Heart right ventricle (tissue), 16 donors: Measurements from ENCODE around the gene MYH9. TPM values are rescaled to one million over a fixed set of nuclear protein-coding genes. Genes with fewer than 3 reads are reported as not detected.

ENCODE experiments used
- ATAC-seq, 8 donors: fragments of 200-7000 bp; cut with Tn5 transposase; one replicate each; pipeline ENCODE4 v1.9.1; 2020; ENCODE audit warnings: mild to moderate bottlenecking in 8 of 8, moderate library complexity in 8 of 8, moderate number of reproducible peaks in 1 of 8
- DNase-seq, 2 donors: peaks; one replicate each; pipeline ENCODE4 v3.0.0-alpha.2; 2020
- H3K27ac ChIP-seq, 10 donors: fragments of 200-600 bp; sonication (generic) in 2 of 10; one replicate each; pipeline versions ENCODE4 v1.5.0 to v1.8.0; 2020 to 2022; ENCODE audit warnings: mild to moderate bottlenecking in 3 of 10
- H3K27me3 ChIP-seq, 7 donors: fragments of 200-600 bp; one replicate each; pipeline ENCODE4 v1.8.0; 2021 to 2022; ENCODE audit warnings: mild to moderate bottlenecking in 2 of 7
- H3K36me3 ChIP-seq, 9 donors: fragments of 200-600 bp; sonication (generic) in 1 of 9; one replicate each; pipeline versions ENCODE4 v1.5.0 to v1.8.0; 2020 to 2022; ENCODE audit warnings: mild to moderate bottlenecking in 2 of 9
- H3K4me1 ChIP-seq, 9 donors: fragments of 200-600 bp; sonication (generic) in 1 of 9; one replicate each; pipeline versions ENCODE4 v1.5.0 to v1.8.0; 2020 to 2022; ENCODE audit warnings: mild to moderate bottlenecking in 4 of 9
- H3K4me3 ChIP-seq, 10 donors: fragments of 200-600 bp; sonication (generic) in 2 of 10; one replicate each; pipeline versions ENCODE4 v1.5.0 to v1.8.0; 2020 to 2022; ENCODE audit warnings: mild to moderate bottlenecking in 7 of 10, moderate library complexity in 2 of 10
- H3K9me3 ChIP-seq, 11 donors: fragments of 200-600 bp in 10 of 11; sonication (generic) in 2 of 11; one replicate each; pipeline versions ENCODE4 v1.5.0 to v1.8.0; 2013 to 2022; ENCODE audit warnings: mild to moderate bottlenecking in 2 of 11, control low read depth in 1 of 11, moderate library complexity in 1 of 11
- CTCF ChIP-seq, 9 donors: fragments of 200-600 bp; sonication (generic) in 2 of 9; IDR thresholded peaks; one replicate each; pipeline versions ENCODE4 v1.5.0 to v1.8.0; 2021 to 2022; ENCODE audit warnings: antibody characterized with exemption in 9 of 9, mild to moderate bottlenecking in 5 of 9, moderate library complexity in 1 of 9
- WGBS, 2 donors: extraction: QIAGEN DNeasy Blood & Tissue Kit; methylation state at CpG; one replicate each; pipeline ENCODE4 v1.1.7; 2013; ENCODE audit warnings: inconsistent platforms in 1 of 2; 5-methylcytosine and 5-hydroxymethylcytosine counted together
- intact Hi-C, 10 donors: fragments of 100-400 bp; cut with DNase I; formaldehyde crosslinking; loops; one replicate each; pipeline versions ENCODE4 v1.11.1 to v1.14.2; 2022
- polyA plus RNA-seq, 2 donors: library from polyadenylated mRNA; stranded (reverse); fragments of 200-250 nt; gene quantifications; one replicate each; pipeline ENCODE4 v1.2.3, GENCODE V29; 2013
- total RNA-seq, 10 donors: library from RNA; stranded (reverse); fragmentation: NEBNext Ultra II Directional in 3 of 10; extraction: Animal tissue kit (Norgen Biotek cat#: 25700) in 3 of 10; gene quantifications; one replicate each; pipeline versions ENCODE4 v1.2.1 to v1.2.4, GENCODE V29; 2021 to 2023
- donor health status: Arrhythmogenic right ventricular cardiomyopathy.
- donor health status: ischemic (EF 13 %, LVEDD 7.1; RV severe dilation, severe dysfunction).
- donor health status: healthy with polysubstance abuse.
- donor health status: DM: no; HTN: yes; CAD: no.
- donor health status: DM: no; HTN: no; CAD: no.
- donor health status: ischemic (EF 25% LVEDD 6.9; RV normal size, moderate dysfunction).
- donor health status: ischemic (EF 25% LVEDD 5.7; RV mildly dilated, moderate dysfunction).
- donor health status: healthy.
- donor health status: DM: yes; HTN: yes; CAD: no.
- donor health status: Ischemic cardiomyopathy.
- donor health status: ischemic (EF 35%, LVEDD 5.7; RV mildly dilated, moderate dysfunction).
- donor health status: nonischemic (EF 11% LVEDD 7.7; RV severe dilation, severe dysfunction).
- donor health status: DM: yes; HTN: yes; CAD: no.
- donor health status: PGD.
- donor health status: ischemic (EF 29% LVEDD 5.4; RV normal size, mild dysfunction).
- donor health status: nonischemic (EF 23%, LVEDD 6.1; RV moderate dilation, normal function).

MYH9 gene
- total and polyA plus RNA-seq, 12 donors, result 132 to 345 (median 189) TPM

GRCh38 chr22:36329254-36330078 is 58.3 kb downstream of the MYH9 start:
- H3K27me3 ChIP-seq, result no peaks in the 10 kb centered on the region
- no peak for TF ChIP-seq CTCF (IDR thresholded peaks at IDR 0.05)
- DNase-seq (peak in 1 of 2 donors; percentile 71), ATAC-seq (peak; percentile 2 to 22 (median 8))
- H3K27ac ChIP-seq, result peak overlapping the region; percentile 84 to 98 (median 96)
- 17 to 18% methylated on average over 24 of the region's 24 CpGs for WGBS, 2 donors
- peaks cover 0 to 92% (median 18%) of the 10 kb centered on the region in 9 donors for H3K36me3 ChIP-seq
- H3K9me3 ChIP-seq, result no peaks in the 10 kb centered on the region
- intact Hi-C loops, result loop anchor here (2.0 to 10.0 kb wide), 8 partner anchors 38 to 135 kb away; partner anchors contain the start of gene MYH9 (in 4 of the 10)
- peak overlapping the region in 7 of 10 donors; percentile 6 to 15 (median 11) for H3K4me3 ChIP-seq
- H3K4me1 ChIP-seq, result peaks cover 88 to 100% (median 100%) of the 10 kb centered on the region in 9 donors

DNA sequence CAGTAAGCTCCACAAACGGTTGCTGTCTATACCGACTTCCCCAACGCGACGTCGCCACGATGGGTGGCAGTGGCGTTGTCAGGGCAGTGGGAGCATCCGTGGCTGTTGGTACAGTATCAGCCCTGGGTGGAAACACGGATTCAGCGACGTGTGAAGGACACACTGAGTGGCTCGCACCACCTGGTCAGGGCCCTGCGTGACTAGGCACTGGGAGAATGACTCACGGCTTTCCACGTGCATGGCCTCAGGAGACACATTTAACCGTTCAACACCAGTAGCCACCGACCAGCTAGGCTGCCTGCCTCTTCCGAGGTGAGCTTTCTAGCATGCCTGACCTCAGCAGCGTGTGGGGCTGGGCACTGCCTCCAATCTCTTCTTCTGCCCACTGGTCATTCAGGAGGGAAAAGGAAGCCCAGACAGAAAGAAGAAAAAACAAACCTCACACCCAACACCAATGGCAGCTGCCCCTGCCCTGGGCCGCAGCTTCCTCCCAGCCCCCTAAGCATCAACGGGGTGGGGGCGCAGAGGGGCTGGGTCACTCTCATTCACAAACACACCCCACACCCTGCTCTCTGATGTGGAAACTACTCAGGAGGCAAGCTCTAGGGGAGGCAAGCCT is 59.0 kb downstream of the MYH9 start:
- DNase-seq (peak in 1 of 2 donors; percentile 71), ATAC-seq (peak in 7 of 8 donors; percentile 12 to 50 (median 18))
- Histone ChIP-seq H3K9me3 (no peaks in the 10 kb centered on the region), H3K4me3 (peak overlapping the region in 5 of 10 donors; percentile 6 to 15 (median 11)), H3K27me3 (no peaks in the 10 kb centered on the region), H3K36me3 (peaks cover 0 to 92% (median 18%) of the 10 kb centered on the region in 9 donors), H3K27ac (peak overlapping the region; percentile 84 to 98 (median 96)), H3K4me1 (peaks cover 90 to 100% (median 100%) of the 10 kb centered on the region in 9 donors)
- intact Hi-C loops, result loop anchor here in 7 of 10 donors (1.0 to 10.0 kb wide), 5 partner anchors 39 to 137 kb away; partner anchors contain the start of gene MYH9 (in 2 of the 7)
- TF ChIP-seq CTCF (IDR thresholded peaks at IDR 0.05), result no peak
- 14 to 22% methylated on average over 23 of the region's 23 CpGs for WGBS, 2 donors

DNA sequence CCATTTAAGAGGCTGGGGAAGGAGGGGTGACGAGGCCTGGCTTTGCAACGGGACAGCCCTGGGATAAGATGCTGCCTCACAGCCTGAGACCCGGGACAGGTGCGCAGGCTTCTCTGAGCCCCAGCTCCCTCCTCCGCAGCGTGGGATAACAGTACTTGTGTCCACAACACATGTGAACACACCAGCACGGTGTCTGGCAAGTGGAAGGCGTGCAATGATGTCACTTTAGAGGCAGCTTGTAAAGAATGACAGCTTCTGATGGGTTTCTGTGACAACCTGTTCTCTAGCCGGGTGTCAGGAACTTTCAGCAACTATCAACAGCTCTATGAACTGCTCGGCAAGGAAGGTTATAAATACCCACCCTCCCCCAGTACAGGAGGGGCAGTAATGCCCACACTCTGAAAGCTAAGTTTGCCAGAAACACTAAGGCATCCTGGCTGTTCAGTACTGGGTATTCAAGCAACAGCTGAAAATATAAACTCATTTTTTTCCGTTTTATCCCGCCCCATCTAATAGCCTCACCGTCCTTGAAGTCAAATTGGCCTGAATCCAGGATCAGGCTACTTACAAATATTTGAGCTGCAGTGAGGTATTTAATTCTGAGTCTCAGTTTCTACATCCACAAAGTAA is 59.7 kb downstream of the MYH9 start:
- H3K4me1 ChIP-seq, result peaks cover 94 to 100% (median 100%) of the 10 kb centered on the region in 9 donors
- no peaks in the 10 kb centered on the region for H3K9me3 ChIP-seq
- WGBS, 2 donors, result 28 to 39% methylated on average over 13 of the region's 13 CpGs
- ATAC-seq (peak in 7 of 8 donors; percentile 6 to 53 (median 11)), DNase-seq (peak in 1 of 2 donors; percentile 67)
- no peak for TF ChIP-seq CTCF (IDR thresholded peaks at IDR 0.05)
- peak overlapping the region in 1 of 10 donors; percentile 6 for H3K4me3 ChIP-seq
- H3K27me3 ChIP-seq, result no peaks in the 10 kb centered on the region
- peak overlapping the region; percentile 84 to 98 (median 96) for H3K27ac ChIP-seq
- H3K36me3 ChIP-seq, result peaks cover 0 to 92% (median 20%) of the 10 kb centered on the region in 9 donors
- intact Hi-C loops, result loop anchor here in 7 of 10 donors (1.0 to 10.0 kb wide), 5 partner anchors 39 to 137 kb away; partner anchors contain the start of gene MYH9 (in 2 of the 7)
